Measurements from ENCODE around the gene MYBPC2.

- TF ChIP-seq POLR2AphosphoS5 (IDR thresholded peaks at IDR 0.05) (no peak), CTCF (IDR thresholded peaks at IDR 0.05) (no peak), POLR2A (IDR thresholded peaks at IDR 0.05) (no peak)
These were observed 7.1 kb upstream of the MYBPC2 start for GRCh38 chr19:50425581-50425980.

Measured in gastroesophageal sphincter (tissue), 3 donors.